Thymus (tissue), 11 donors: ENCODE measurements around the gene GFM1. TPM values are rescaled to one million over a fixed set of nuclear protein-coding genes. Genes with fewer than 3 reads are reported as not detected.

Experiments used
- DNase-seq, 9 donors: peaks; one replicate each; pipeline ENCODE4 v3.0.0-alpha.2; 2013; ENCODE audit warnings: low spot score in 9 of 9, low read depth in 6 of 9, missing footprints in 1 of 9
- H3K27ac ChIP-seq, 2 donors: one replicate each; pipeline ENCODE4 v1.5.1; 2013; ENCODE audit warnings: control low read depth in 1 of 2, low read depth in 1 of 2, low read length in 1 of 2, mild to moderate bottlenecking in 1 of 2, moderate library complexity in 1 of 2
- H3K27me3 ChIP-seq, 2 donors: one replicate each; pipeline ENCODE4 v1.5.1; 2013; ENCODE audit warnings: low read length in 1 of 2; ENCODE audit not compliant: control insufficient read depth in 2 of 2, insufficient read depth in 1 of 2
- H3K36me3 ChIP-seq, 2 donors: one replicate each; pipeline ENCODE4 v1.5.1; 2013; ENCODE audit warnings: low read length in 1 of 2, mild to moderate bottlenecking in 1 of 2, moderate library complexity in 1 of 2; ENCODE audit not compliant: control insufficient read depth in 2 of 2, insufficient read depth in 2 of 2
- H3K4me1 ChIP-seq, 2 donors: one replicate each; pipeline ENCODE4 v1.5.1; 2013; ENCODE audit warnings: low read length in 2 of 2; ENCODE audit not compliant: control insufficient read depth in 2 of 2, insufficient read depth in 2 of 2
- H3K4me3 ChIP-seq, 2 donors: one replicate each; pipeline ENCODE4 v1.5.1; 2013; ENCODE audit warnings: low read length in 2 of 2, control low read depth in 1 of 2, mild to moderate bottlenecking in 1 of 2
- H3K9me3 ChIP-seq, 2 donors: one replicate each; pipeline ENCODE4 v1.5.1; 2013; ENCODE audit warnings: low read length in 1 of 2, mild to moderate bottlenecking in 1 of 2; ENCODE audit not compliant: control insufficient read depth in 2 of 2, insufficient read depth in 1 of 2
- WGBS: extraction: QIAGEN DNeasy Blood & Tissue Kit; methylation state at CpG from one replicate; pipeline ENCODE4 v1.1.7; 2013; 5-methylcytosine and 5-hydroxymethylcytosine counted together
- polyA plus RNA-seq: library from polyadenylated mRNA; stranded (reverse); fragments of 200-250 nt; gene quantifications from one replicate; pipeline ENCODE4 v1.2.3, GENCODE V29; 2013
- total RNA-seq: library from RNA; stranded (reverse); fragments of 120-200 nt; gene quantifications from one replicate; pipeline ENCODE4 v1.2.4, GENCODE V29; 2013
- donor health status: healthy.

Gene GFM1
- total and polyA plus RNA-seq, 2 donors, result 19.0 to 40.0 TPM

- DNase-seq, result no peak
- H3K36me3 ChIP-seq, result no peaks in the 10 kb centered on the region
- peaks cover 0 to 3% of the 10 kb centered on the region in 2 donors for H3K27me3 ChIP-seq
- H3K9me3 ChIP-seq, result peaks cover 0 to 3% of the 10 kb centered on the region in 2 donors
- no peaks in the 10 kb centered on the region for H3K4me1 ChIP-seq
- H3K27ac ChIP-seq, result no peak overlapping the region
- no peak overlapping the region for H3K4me3 ChIP-seq
- WGBS, result 97% methylated on average over 6 of the region's 6 CpGs
Measured at GRCh38 chr3:158738653-158739052, 94.3 kb downstream of the GFM1 start.

DNA sequence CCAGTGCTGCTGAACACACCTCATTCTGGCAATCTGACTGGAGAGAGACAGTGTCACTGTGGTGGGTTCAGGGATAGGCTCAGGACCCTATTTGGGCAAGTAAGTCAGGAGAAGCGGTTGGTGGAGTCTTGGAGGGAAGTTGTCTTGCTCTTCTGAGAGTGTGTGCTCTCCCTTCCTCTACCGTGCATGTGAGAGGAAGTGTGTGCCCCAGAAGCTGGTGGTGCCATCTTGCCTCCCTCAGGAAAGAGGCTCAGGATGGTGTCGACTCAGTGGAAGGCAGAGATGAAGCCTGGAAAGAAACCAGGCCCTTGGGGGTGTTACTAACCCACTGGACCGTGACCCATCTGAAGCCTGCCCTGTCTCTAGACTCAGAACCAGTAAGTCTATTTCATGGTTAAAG lies 94.8 kb downstream of the GFM1 start:
- 83% methylated on average over 4 of the region's 4 CpGs for WGBS
- Histone ChIP-seq H3K36me3 (no peaks in the 10 kb centered on the region), H3K4me1 (no peaks in the 10 kb centered on the region), H3K27me3 (no peaks in the 10 kb centered on the region), H3K4me3 (no peak overlapping the region), H3K27ac (no peak overlapping the region), H3K9me3 (peaks cover 0 to 3% of the 10 kb centered on the region in 2 donors)
- no peak for DNase-seq

GRCh38 chr3:158739661-158740060 lies 95.3 kb downstream of the GFM1 start:
- no peak for DNase-seq
- 97% methylated on average over 3 of the region's 3 CpGs for WGBS

More at GRCh38 chr3:158739661-158740060, 95.3 kb downstream of the GFM1 start:
- peaks cover 0 to 3% of the 10 kb centered on the region in 2 donors for H3K9me3 ChIP-seq
- H3K27me3 ChIP-seq, result no peaks in the 10 kb centered on the region
- no peaks in the 10 kb centered on the region for H3K4me1 ChIP-seq
- H3K4me3 ChIP-seq, result no peak overlapping the region
- H3K36me3 ChIP-seq, result no peaks in the 10 kb centered on the region
- H3K27ac ChIP-seq, result no peak overlapping the region

Other genes with a start within 250 kb of the GFM1 start
- 2.5 TPM for gene MLF1, start 73.3 kb upstream of the GFM1 start, total RNA-seq
- 5.0 TPM for gene MLF1, start 73.3 kb upstream of the GFM1 start, polyA plus RNA-seq
- 21.9 TPM for gene LXN, start 28.1 kb downstream of the GFM1 start, total RNA-seq
- 16.5 TPM for gene LXN, start 28.1 kb downstream of the GFM1 start, polyA plus RNA-seq
- 2.4 TPM for gene RARRES1, start 87.9 kb downstream of the GFM1 start, total RNA-seq
- gene RARRES1, start 87.9 kb downstream of the GFM1 start, polyA plus RNA-seq, result 7.3 TPM
- gene MFSD1, start 157.5 kb downstream of the GFM1 start, total RNA-seq, result 58.7 TPM
- 61.4 TPM for gene MFSD1, start 157.5 kb downstream of the GFM1 start, polyA plus RNA-seq